Measurements from ENCODE around the gene PTGIS. TPM values are rescaled to one million over a fixed set of nuclear protein-coding genes. Genes with fewer than 3 reads are reported as not detected.

Gene PTGIS
- total and polyA plus RNA-seq, 2 donors: 0.76 to 3.3 TPM

DNA sequence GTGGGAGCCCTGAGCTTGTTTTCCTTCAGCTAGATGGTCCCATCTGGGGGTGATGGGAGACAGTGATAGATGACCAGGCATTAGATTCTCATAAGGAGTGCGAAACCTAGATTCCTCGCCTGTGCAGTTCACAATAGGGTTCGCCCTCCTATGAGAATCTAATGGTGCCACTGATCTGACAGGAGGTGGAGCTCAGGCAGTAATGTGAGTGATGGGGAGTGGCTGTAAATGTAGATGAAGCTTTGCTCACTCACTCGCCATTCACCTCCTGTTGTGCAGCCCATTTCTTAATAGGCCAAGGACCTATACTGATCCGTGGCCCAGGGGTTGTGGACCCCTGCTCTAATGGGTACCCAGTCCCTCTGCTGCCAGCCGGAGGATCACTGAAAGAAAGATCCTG, 64.8 kb downstream of the PTGIS start:
- Histone ChIP-seq H3K27me3 (ENCODE audit: control insufficient read depth in 2 of 2, insufficient read depth in 1 of 2, low read length in 1 of 2) (peaks cover 0 to 10% of the 10 kb centered on the region in 2 donors), H3K4me1 (ENCODE audit: control insufficient read depth in 2 of 2, insufficient read depth in 2 of 2, low read length in 2 of 2) (no peaks in the 10 kb centered on the region), H3K4me3 (ENCODE audit: low read length in 2 of 2) (no peak overlapping the region), H3K27ac (ENCODE audit: low read depth in 1 of 2, low read length in 1 of 2) (no peak overlapping the region), H3K9me3 (ENCODE audit: control insufficient read depth in 2 of 2, insufficient read depth in 1 of 2, low read length in 1 of 2) (no peaks in the 10 kb centered on the region), H3K36me3 (ENCODE audit: control insufficient read depth in 2 of 2, insufficient read depth in 2 of 2, low read length in 1 of 2) (no peaks in the 10 kb centered on the region)
- no peak for DNase-seq (ENCODE audit: low read depth in 6 of 9, low spot score in 9 of 9)
- WGBS: 91% methylated on average over 6 of the region's 6 CpGs

DNA sequence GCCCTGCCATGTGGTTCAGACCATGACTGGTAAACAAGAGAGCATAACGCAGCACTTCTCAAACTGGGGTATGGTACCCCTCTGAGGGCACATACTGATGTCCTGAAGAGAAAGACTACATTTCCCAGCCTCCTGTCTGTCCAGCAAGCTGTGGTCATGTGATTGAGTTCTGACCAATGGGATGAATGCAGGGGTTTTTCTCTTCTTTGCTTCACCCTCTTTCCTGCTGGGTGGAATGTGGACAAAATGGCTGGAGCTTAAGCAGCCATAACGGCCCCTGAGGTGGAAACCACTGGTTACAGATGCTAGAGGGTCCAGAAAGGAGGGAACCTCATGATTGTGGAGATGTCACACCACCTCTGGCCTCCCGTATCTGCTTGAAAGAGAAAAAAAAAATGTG, 66.0 kb downstream of the PTGIS start:
- Histone ChIP-seq H3K27ac (ENCODE audit: low read depth in 1 of 2, low read length in 1 of 2) (no peak overlapping the region), H3K9me3 (ENCODE audit: control insufficient read depth in 2 of 2, insufficient read depth in 1 of 2, low read length in 1 of 2) (no peaks in the 10 kb centered on the region), H3K36me3 (ENCODE audit: control insufficient read depth in 2 of 2, insufficient read depth in 2 of 2, low read length in 1 of 2) (no peaks in the 10 kb centered on the region), H3K4me1 (ENCODE audit: control insufficient read depth in 2 of 2, insufficient read depth in 2 of 2, low read length in 2 of 2) (no peaks in the 10 kb centered on the region), H3K27me3 (ENCODE audit: control insufficient read depth in 2 of 2, insufficient read depth in 1 of 2, low read length in 1 of 2) (peaks cover 0 to 10% of the 10 kb centered on the region in 2 donors), H3K4me3 (ENCODE audit: low read length in 2 of 2) (no peak overlapping the region)
- DNase-seq (ENCODE audit: low read depth in 6 of 9, low spot score in 9 of 9): no peak
- WGBS: 93% methylated on average over 3 of the region's 3 CpGs

DNA sequence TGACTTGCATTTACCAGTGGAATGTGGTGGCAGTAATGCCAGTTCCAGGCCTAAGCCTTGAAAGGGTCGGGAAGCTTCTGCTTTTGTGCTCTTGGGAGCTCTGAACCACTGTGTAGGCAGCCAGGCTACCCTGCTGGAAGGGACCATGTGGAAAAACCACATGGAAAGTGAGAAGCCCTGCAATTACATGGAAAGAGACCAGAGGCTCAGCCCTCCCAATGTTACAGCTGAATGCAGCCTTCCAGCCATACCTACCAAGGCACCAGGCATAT, 70.6 kb downstream of the PTGIS start:
- Histone ChIP-seq H3K36me3 (ENCODE audit: control insufficient read depth in 2 of 2, insufficient read depth in 2 of 2, low read length in 1 of 2) (no peaks in the 10 kb centered on the region), H3K4me3 (ENCODE audit: low read length in 2 of 2) (no peak overlapping the region), H3K9me3 (ENCODE audit: control insufficient read depth in 2 of 2, insufficient read depth in 1 of 2, low read length in 1 of 2) (no peaks in the 10 kb centered on the region), H3K27me3 (ENCODE audit: control insufficient read depth in 2 of 2, insufficient read depth in 1 of 2, low read length in 1 of 2) (no peaks in the 10 kb centered on the region), H3K4me1 (ENCODE audit: control insufficient read depth in 2 of 2, insufficient read depth in 2 of 2, low read length in 2 of 2) (no peaks in the 10 kb centered on the region), H3K27ac (ENCODE audit: low read depth in 1 of 2, low read length in 1 of 2) (no peak overlapping the region)
- 64% methylated on average over 1 of the region's 1 CpG for WGBS
- DNase-seq (ENCODE audit: low read depth in 6 of 9, low spot score in 9 of 9): no peak

- no peaks in the 10 kb centered on the region for H3K27me3 ChIP-seq (ENCODE audit: control insufficient read depth in 2 of 2, insufficient read depth in 1 of 2, low read length in 1 of 2)
- H3K9me3 ChIP-seq (ENCODE audit: control insufficient read depth in 2 of 2, insufficient read depth in 1 of 2, low read length in 1 of 2): no peaks in the 10 kb centered on the region
- no peaks in the 10 kb centered on the region for H3K4me1 ChIP-seq (ENCODE audit: control insufficient read depth in 2 of 2, insufficient read depth in 2 of 2, low read length in 2 of 2)
- WGBS: 76% methylated on average over 5 of the region's 5 CpGs
- no peak for DNase-seq (ENCODE audit: low read depth in 6 of 9, low spot score in 9 of 9)
- H3K36me3 ChIP-seq (ENCODE audit: control insufficient read depth in 2 of 2, insufficient read depth in 2 of 2, low read length in 1 of 2): no peaks in the 10 kb centered on the region
- no peak overlapping the region for H3K4me3 ChIP-seq (ENCODE audit: low read length in 2 of 2)
- no peak overlapping the region for H3K27ac ChIP-seq (ENCODE audit: low read depth in 1 of 2, low read length in 1 of 2)
Observed at GRCh38 chr20:49496553-49497397, 71.2 kb downstream of the PTGIS start.

GRCh38 chr20:49496043-49496442, 71.9 kb downstream of the PTGIS start:
- Histone ChIP-seq H3K27ac (ENCODE audit: low read depth in 1 of 2, low read length in 1 of 2) (no peak overlapping the region), H3K4me3 (ENCODE audit: low read length in 2 of 2) (no peak overlapping the region), H3K4me1 (ENCODE audit: control insufficient read depth in 2 of 2, insufficient read depth in 2 of 2, low read length in 2 of 2) (no peaks in the 10 kb centered on the region), H3K36me3 (ENCODE audit: control insufficient read depth in 2 of 2, insufficient read depth in 2 of 2, low read length in 1 of 2) (no peaks in the 10 kb centered on the region), H3K27me3 (ENCODE audit: control insufficient read depth in 2 of 2, insufficient read depth in 1 of 2, low read length in 1 of 2) (no peaks in the 10 kb centered on the region), H3K9me3 (ENCODE audit: control insufficient read depth in 2 of 2, insufficient read depth in 1 of 2, low read length in 1 of 2) (no peaks in the 10 kb centered on the region)
- 93% methylated on average over 4 of the region's 4 CpGs for WGBS
- DNase-seq (ENCODE audit: low read depth in 6 of 9, low spot score in 9 of 9): no peak

- WGBS: 97% methylated on average over 1 of the region's 1 CpG
- no peak overlapping the region for H3K4me3 ChIP-seq (ENCODE audit: low read length in 2 of 2)
- H3K27ac ChIP-seq (ENCODE audit: low read depth in 1 of 2, low read length in 1 of 2): no peak overlapping the region
- DNase-seq (ENCODE audit: low read depth in 6 of 9, low spot score in 9 of 9): no peak
- no peaks in the 10 kb centered on the region for H3K36me3 ChIP-seq (ENCODE audit: control insufficient read depth in 2 of 2, insufficient read depth in 2 of 2, low read length in 1 of 2)
- H3K27me3 ChIP-seq (ENCODE audit: control insufficient read depth in 2 of 2, insufficient read depth in 1 of 2, low read length in 1 of 2): peaks cover 7% of the 10 kb centered on the region in 2 donors
- no peaks in the 10 kb centered on the region for H3K9me3 ChIP-seq (ENCODE audit: control insufficient read depth in 2 of 2, insufficient read depth in 1 of 2, low read length in 1 of 2)
- no peaks in the 10 kb centered on the region for H3K4me1 ChIP-seq (ENCODE audit: control insufficient read depth in 2 of 2, insufficient read depth in 2 of 2, low read length in 2 of 2)
Observed at GRCh38 chr20:49490689-49491088, 77.2 kb downstream of the PTGIS start.

DNA sequence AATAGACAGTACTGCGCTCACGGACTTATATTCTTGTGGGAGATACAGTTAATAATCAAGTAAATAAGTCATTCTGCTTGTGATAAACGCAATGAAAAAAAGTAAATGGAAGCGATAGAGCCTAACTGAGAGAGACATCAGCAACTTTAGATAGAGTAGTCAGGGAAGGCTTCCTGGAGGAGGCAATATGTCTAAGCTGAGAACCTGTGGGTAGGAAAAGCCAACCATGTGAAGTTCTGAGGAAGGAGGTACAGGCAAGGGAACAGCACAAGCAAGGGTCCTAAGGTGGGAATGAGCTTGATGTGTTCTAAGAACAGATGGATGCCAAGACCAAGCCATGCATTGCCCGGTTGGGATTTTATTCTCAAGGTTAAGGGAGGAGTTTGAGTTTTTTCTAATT, 78.2 kb downstream of the PTGIS start:
- H3K4me3 ChIP-seq (ENCODE audit: low read length in 2 of 2): no peak overlapping the region
- no peaks in the 10 kb centered on the region for H3K36me3 ChIP-seq (ENCODE audit: control insufficient read depth in 2 of 2, insufficient read depth in 2 of 2, low read length in 1 of 2)
- no peaks in the 10 kb centered on the region for H3K4me1 ChIP-seq (ENCODE audit: control insufficient read depth in 2 of 2, insufficient read depth in 2 of 2, low read length in 2 of 2)
- no peak overlapping the region for H3K27ac ChIP-seq (ENCODE audit: low read depth in 1 of 2, low read length in 1 of 2)
- WGBS: 96% methylated on average over 5 of the region's 5 CpGs
- no peak for DNase-seq (ENCODE audit: low read depth in 6 of 9, low spot score in 9 of 9)
- peaks cover 13 to 17% of the 10 kb centered on the region in 2 donors for H3K27me3 ChIP-seq (ENCODE audit: control insufficient read depth in 2 of 2, insufficient read depth in 1 of 2, low read length in 1 of 2)
- no peaks in the 10 kb centered on the region for H3K9me3 ChIP-seq (ENCODE audit: control insufficient read depth in 2 of 2, insufficient read depth in 1 of 2, low read length in 1 of 2)

GRCh38 chr20:49486064-49486463, 81.9 kb downstream of the PTGIS start:
- H3K4me1 ChIP-seq (ENCODE audit: control insufficient read depth in 2 of 2, insufficient read depth in 2 of 2, low read length in 2 of 2): no peaks in the 10 kb centered on the region
- H3K27ac ChIP-seq (ENCODE audit: low read depth in 1 of 2, low read length in 1 of 2): no peak overlapping the region
- H3K27me3 ChIP-seq (ENCODE audit: control insufficient read depth in 2 of 2, insufficient read depth in 1 of 2, low read length in 1 of 2): peaks cover 39 to 52% of the 10 kb centered on the region in 2 donors
- H3K9me3 ChIP-seq (ENCODE audit: control insufficient read depth in 2 of 2, insufficient read depth in 1 of 2, low read length in 1 of 2): peaks cover 2 to 5% of the 10 kb centered on the region in 2 donors
- H3K36me3 ChIP-seq (ENCODE audit: control insufficient read depth in 2 of 2, insufficient read depth in 2 of 2, low read length in 1 of 2): no peaks in the 10 kb centered on the region
- no peak for DNase-seq (ENCODE audit: low read depth in 6 of 9, low spot score in 9 of 9)
- no peak overlapping the region for H3K4me3 ChIP-seq (ENCODE audit: low read length in 2 of 2)

DNA sequence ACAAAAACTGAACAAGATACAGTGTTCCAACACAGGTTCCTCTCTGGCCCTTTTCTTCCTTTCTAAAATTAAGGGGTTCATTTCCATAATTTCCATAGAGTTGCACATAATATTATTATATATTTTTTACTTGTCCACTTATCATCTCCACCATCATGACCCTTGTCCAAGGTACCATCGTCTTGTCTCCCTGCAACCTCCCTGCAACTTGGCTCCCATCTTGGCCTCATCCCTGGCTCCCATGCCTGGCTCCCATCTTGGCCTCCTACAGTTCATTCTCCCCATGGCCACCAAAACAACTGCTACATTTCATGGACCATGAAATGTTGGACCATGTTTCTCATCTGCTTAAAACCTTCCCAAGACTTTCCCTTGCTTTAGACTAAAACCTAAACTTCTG, 82.4 kb downstream of the PTGIS start:
- H3K4me1 ChIP-seq (ENCODE audit: control insufficient read depth in 2 of 2, insufficient read depth in 2 of 2, low read length in 2 of 2): no peaks in the 10 kb centered on the region
- WGBS: 86% methylated on average over 1 of the region's 1 CpG
- no peak overlapping the region for H3K27ac ChIP-seq (ENCODE audit: low read depth in 1 of 2, low read length in 1 of 2)
- H3K36me3 ChIP-seq (ENCODE audit: control insufficient read depth in 2 of 2, insufficient read depth in 2 of 2, low read length in 1 of 2): no peaks in the 10 kb centered on the region
- no peak for DNase-seq (ENCODE audit: low read depth in 6 of 9, low spot score in 9 of 9)
- H3K9me3 ChIP-seq (ENCODE audit: control insufficient read depth in 2 of 2, insufficient read depth in 1 of 2, low read length in 1 of 2): peaks cover 2 to 5% of the 10 kb centered on the region in 2 donors
- H3K4me3 ChIP-seq (ENCODE audit: low read length in 2 of 2): no peak overlapping the region
- H3K27me3 ChIP-seq (ENCODE audit: control insufficient read depth in 2 of 2, insufficient read depth in 1 of 2, low read length in 1 of 2): peaks cover 39 to 56% of the 10 kb centered on the region in 2 donors
